NCI-H1694 (cell line): Measurements from ENCODE around the gene BPGM.
A peak's percentile ranks its signal among the peaks of the same experiment; 100 is the strongest.

ENCODE experiments used
- DNase-seq: peaks from one replicate; lab custom pipeline; 2025; lab: John Stamatoyannopoulos, UW

Gene BPGM

DNA sequence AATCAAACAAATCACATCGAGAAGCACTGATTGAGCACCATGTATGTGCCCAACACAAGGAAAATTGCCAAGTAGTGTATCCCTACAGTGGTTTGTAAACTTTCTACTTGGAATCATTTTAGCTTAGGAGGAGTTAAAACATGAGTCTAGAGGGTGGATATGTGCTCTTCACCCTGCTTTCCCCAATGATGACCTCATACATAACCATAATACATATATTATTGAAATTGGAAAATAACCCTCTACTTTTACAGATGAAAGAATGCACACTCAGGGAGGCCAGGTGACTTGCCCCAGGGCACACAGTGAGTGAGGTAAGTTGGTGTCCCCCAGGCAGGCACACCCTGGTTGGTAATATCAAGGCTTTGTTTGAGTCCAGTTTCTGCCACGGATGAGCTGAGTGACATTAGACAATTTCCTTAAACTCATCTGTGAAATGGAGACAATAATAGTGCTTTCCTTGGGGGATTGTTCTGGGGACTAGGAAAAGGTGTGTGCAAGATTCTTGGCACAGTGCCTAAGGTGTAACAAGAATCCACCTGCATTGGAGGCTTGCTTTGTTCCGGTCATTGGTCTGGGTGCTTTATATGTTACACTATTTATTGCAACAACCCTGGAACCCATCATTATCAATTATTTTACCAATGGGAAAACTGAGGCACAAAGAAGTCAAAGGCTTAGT is 50.7 kb downstream of the BPGM start:
- no peak for DNase-seq

DNA sequence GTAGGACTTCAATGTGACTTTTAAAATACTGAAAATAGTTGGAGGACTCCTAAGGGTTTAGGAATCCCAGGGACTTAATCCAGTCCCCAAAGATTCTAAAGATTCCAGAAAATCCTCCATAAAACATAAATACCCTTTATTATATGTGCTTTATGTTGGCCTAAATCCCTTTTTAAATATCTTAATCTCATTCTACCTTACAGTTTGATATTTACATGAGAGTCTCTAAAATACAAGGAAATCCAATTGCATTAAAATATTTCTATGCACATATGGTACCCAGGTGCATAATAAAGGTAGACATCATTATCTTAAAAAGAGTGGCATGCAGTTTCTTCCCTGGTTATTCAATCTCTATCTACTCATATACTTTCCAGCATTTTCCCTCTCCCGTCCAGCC is 51.8 kb downstream of the BPGM start:
- no peak for DNase-seq

DNA sequence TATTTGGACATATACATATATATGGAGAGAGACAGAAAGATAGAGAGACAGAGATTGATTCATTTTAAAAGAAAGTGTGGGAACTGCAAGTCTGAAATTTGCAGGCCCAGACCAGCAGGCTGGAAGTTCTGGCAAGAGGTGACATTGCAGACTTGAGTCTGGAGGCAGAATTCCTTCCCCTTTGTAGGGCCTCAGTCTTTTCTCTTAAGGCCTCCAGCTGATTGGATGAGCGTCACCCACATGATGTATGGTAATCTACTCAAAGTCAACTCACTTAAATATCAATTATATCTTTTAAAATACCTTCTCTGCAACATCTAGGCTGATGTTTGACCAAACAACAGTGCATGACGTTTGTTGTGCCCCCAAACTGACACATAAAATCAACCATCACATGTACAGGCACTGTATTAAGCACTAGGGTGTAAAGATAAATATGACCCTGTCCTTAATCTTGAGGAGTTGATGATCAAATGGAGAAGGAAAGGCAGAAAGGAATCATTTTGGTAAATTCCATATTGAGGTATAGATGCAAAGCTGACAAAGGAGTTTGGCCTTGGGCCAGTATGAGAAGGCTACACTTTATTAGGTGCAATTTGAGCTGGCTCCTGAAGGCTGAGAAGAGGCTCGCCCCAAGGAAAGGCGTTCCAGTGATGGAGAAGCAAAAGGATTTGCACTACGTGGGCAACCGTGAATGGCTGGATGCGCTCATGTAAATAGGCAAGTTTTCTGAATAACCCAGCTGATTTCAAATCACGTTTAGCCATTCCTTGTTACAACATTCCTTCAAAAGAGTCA is 52.6 kb downstream of the BPGM start:
- no peak for DNase-seq

DNA sequence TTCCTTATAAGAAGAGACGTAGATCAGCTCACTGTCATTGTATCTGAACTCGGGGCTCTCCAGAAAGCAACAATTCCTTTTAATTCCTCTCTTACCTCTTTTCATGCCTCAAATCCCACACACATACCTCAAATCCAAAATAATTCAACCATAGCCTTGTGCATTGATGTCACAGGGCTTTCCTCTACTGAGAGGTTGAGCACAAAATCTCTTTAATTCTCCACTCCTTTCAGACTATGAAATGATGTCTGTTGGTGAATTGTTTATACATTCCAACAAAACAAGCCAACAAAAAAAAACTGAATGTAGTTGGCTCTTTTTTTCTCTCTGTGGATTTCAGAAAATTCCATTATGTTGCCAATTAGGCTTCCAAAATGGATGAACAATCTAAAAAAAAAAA is 53.2 kb downstream of the BPGM start:
- DNase-seq, result no peak

DNA sequence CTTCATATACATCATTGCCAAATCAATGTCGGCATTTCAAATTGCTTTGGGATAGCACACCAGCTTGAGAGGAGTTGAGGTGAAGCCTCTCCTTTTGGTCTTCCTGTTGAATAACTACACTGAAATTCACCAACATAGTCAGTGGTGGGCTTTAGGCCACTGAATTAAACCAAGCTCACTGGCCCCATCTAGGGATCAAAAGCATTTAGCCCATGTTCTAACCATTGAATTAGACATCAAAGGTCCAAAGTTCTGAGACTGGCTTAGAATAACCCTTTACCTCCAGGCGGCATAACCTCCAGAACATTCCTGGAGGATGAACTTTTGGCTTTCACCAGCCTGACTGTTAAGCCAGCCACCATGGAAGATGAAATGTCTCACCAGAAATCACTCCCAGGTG is 54.6 kb downstream of the BPGM start:
- DNase-seq, result peak; percentile 5

DNA sequence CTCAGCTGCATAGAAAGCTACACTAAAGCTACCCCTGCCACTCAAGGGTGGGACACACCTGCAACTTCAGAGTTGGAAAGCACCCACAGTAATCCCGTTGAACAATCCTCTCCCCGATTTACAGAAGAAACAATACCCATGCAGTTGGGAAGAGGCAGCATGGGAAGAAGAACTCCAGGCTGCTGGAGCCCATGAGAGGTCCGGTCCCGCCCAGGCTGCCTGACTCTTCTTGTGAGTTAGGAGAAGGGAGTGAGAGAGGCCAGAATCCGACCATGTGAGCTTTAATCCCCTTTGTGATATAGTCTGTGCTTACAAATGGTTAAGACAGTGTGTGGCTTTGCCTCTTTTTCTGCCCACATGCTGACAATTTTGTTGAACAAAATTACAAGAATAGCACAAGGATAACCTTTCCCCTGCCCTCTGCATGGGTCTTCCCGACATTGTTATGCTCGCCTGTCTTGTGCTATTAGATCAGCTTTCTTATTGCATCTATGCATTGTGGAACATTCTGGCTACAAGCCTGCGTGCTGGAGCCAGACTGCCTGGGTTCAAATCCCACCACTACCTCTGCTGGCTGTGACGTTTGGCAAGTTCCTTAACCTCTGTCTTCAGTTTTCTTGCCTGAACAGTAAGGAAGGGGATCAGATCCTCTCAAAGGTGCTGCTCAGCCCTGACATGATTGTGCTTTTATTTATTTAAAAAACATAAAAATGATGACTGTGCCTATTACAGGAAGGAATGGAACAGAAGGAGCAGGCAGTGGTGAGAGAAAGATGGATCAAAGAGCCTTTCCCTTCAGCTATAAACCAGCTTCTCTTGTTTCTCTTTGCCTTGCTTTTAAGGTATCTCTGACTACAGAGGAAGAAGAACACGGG is 56.0 kb downstream of the BPGM start:
- no peak for DNase-seq

DNA sequence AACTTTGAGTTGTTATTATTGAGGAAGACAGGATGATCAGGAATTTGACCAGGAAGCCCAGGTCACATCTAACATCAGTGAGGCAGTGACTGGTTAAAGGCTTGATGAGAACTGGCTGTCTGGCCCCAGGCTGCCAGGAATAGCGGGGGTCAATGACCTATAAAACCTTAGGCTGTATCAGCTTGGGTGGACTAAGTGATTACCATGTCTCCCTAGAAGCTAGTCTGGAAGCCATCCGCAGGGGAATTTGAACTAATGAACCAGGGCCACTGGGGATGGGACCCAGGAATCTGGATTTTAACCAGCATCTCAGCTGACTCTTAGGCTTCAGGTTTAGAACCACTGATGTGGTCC is 56.6 kb downstream of the BPGM start:
- DNase-seq, result no peak

DNA sequence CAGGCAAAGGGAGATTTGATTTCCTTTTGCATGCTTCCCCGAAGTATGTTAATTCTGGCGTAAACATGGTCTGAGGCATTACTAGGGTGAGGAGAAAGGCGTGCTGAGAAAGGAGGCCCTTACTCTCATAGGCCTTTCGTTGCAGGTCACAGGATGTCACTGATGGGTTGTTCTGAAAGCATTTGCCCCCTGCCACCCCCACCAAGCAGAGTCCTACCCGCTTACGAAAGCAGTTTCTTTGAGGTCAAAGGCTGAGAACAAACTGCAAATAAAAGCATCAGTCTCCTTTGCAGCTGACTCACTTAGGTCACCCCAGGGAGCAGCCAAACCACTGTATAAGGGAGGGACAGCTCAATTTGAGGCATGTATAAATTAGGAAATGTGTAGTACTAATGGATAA is 57.1 kb downstream of the BPGM start:
- DNase-seq, result no peak

DNA sequence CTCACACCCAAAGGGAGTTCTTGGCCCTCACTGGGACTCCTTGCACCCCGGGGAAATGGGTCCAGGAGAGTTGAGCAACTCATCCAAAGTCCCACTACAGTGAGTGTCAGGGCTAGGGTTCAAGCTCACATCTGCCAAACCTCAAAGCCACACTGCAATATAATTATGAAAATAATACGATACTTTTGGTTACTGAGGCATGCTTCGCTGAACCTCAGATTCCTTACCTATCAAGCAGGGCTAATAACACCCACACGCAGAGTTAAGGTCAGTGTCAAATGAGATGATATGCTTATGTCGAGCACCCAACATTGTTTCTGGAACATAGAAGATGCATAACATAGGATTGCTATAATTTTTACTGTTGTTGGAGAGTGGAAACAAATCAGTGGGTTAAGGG is 58.2 kb downstream of the BPGM start:
- DNase-seq, result no peak

DNA sequence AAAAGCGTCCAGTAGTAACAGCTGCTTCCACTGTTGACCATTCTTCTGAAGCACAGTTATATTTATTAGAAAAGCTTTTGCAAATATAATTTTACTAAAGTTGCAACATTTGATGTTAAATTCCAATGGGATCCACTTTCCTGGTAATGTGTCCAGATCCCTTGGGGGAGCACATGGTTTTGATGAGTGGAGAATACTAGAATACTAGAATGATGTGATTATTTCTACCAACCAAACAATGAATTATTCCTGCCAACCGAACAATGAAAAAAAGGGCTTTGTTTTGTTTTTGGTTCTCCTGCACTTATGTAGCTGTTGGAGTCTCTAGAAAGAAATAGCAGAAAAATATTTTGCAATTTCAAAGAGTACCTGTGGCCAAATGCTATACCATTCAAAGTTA is 59.1 kb downstream of the BPGM start:
- no peak for DNase-seq

DNA sequence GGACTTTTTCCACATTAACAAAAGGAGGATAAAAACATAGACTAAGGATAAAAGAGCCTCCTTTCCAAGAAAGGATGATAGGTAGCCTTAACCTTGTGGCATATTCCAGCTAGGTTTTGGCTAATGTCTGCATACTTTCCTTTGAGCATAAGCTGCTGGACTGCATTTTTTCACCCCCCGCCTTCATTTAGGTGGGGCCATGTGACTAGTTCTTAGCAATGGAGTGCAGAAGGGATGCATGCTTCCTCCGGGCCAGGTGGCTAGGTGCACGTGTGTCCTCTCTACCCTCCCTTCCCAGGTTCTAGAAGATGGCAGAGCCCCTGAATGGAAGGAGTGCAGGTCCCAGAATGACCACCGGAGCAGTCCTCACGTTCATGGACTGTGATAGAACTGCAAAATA is 59.8 kb downstream of the BPGM start:
- DNase-seq, result no peak

DNA sequence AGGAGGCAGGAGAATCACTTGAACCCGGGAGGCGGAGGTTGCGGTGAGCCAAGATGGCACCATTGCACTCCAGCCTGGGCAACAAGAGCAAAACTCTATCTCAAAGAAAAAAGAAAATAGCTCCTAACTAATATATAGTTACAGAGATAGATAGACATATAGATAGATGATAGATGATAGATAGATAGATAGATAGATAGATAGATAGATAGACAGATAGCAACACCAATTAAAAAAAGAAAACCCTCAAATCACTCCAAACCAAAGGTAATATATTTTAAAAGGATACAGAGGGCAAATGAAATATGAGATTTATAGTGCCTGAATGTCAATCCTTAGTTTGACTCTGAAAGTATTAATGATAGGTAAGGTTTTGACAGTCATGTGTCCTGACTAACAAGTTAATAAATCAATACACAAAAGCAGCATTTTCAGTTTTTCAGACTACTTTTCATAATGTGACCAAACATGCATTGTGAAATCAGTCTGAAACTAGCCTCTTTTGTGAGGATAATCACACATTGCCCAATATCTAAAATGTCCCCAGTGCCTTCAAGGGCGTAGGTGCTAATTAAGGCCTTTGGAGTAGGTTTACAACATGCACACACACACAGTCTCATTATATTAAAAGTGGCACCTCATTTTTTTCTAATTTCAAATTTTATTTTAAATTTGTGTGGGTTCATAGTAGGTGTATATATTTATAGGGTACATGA is 61.2 kb downstream of the BPGM start:
- no peak for DNase-seq

DNA sequence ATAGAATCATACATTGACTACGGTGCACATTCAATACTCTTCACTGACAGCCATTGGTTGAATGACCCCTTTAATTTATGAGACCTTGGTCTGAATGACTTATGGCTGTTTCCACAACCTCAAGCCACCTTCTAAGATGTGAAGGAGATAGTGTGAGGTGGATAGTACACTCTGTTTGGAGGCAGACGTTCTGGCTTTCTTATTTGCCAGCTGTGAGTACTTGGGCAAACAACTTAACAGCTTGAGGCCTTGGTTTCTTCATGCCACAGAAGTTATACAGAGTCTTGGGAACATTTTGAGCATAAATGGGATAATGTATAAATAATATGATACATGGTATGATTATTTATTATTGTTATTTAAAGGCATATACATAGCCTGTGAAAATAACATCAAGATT is 62.0 kb downstream of the BPGM start:
- no peak for DNase-seq

DNA sequence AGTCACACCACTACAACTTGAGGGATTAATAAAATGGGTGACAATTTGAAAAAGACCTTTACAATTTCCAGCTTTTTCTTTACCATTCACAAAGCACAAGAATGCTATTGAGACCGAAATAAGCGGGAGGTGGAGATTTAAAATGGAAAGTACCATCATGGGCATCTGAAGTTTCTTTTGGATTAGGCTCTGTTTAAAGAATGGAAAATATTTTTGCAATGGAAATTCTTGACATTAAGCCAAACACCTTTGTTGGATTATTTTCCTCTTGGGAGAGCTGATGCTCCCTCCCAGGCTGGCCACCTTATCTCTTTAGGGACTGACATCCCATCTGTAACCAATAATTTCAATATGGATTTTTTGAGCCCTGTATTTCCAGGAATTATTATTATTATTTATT is 62.5 kb downstream of the BPGM start:
- no peak for DNase-seq

DNA sequence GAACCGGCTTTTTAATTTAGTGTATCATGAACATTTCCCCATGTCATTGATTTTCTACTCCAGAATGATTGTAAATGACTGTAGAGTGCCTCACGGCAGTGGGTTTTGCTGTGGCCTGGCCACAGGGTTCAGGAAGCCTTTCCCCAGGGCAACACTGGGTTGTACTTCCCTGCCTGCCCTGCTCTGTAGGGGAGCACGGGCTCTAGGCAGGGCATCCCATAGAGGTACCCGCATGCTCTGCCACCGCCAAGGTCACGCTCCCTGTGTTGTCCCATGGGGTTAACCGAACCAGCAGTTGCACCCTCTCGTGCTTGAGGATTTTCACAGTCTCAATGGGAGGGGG is 63.8 kb downstream of the BPGM start:
- no peak for DNase-seq

DNA sequence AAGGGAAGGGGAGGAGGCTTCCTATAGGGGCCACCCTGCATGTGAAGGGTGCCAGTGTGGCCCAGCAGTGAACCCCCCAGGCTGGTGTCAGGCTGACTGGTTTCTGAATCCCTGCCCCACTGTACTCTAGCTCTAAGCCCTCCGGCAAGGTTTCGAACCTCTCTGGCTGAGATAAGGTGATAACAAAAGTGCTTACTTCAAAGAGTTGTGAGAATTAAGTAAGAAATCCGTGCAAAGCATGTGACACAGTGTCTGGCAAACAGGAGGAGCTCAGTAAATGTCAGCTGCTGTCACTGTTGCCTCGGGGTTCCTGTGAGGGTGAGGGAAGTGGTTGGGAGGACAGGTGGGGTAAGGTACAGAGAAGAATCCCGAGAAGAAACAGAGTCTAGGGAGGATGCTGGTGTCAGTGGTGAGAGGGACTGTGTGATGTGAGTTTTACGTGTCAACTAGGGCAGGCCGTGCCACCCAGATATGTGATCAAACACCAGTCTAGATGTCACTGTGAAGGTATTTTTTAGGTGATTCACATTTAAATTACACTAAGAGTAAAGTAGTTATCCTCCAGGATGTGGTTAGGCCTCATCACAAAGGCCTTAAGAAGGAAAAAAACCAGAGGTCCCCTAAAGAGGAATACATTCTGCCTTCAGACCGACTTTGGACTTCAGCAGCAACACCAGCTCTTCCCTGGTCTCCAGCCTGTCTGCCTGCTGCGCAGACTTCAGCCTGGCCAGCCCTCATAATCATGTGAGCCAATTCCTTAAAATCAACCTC is 64.4 kb downstream of the BPGM start:
- DNase-seq, result no peak

DNA sequence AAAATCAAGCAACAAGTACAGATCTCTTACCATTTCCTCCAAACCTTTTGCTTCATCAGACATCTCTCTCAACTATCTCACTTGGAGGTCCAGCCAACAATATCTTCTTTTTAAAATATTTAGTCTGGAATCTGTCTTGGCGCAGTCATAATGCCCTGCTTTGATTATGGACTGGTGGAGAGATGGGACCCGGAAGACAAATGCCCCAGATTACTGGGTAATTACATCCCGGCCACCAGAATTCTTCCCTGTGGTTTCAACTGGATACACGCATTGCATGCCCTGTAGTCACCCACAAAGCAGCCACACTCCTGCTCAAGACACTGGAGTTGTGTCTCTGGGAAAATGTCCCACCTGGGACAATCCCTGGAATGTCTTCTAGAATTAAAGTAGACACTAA is 65.5 kb downstream of the BPGM start:
- DNase-seq, result no peak

DNA sequence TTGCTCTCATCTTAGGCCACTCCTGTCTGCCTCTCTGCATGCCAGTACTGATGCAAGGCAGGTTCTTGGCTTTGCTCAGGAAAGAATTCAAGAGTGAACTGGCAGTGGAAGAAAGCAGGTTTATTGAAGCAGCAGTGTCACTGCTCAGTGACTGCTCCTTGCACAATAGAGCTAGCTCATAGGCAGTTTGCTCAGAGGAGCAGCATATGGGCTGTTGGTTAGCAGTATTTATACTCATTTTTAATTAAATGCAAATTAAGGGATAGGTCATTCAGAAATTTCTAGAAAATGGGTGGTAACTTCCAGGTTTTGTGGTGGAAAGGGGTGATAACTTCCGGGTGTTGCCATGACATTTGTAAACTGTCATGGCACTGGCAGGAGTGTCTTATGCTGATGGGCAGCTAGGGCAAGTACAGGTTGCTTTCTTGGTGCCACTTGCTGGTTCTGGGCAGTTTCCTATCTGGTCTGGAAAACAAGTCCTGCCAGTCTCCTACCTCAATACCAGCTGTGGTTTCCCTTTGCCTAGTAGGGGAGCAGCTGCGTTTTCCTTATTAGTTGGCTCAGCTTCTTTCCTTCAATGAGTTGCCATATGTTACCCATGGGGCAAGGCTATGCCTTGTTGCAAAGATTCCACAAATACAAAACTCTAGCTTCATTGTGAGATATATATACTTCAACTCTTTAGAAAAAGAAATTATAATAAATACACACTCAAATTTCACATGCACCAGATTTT is 68.0 kb downstream of the BPGM start:
- DNase-seq, result peak; percentile 70

DNA sequence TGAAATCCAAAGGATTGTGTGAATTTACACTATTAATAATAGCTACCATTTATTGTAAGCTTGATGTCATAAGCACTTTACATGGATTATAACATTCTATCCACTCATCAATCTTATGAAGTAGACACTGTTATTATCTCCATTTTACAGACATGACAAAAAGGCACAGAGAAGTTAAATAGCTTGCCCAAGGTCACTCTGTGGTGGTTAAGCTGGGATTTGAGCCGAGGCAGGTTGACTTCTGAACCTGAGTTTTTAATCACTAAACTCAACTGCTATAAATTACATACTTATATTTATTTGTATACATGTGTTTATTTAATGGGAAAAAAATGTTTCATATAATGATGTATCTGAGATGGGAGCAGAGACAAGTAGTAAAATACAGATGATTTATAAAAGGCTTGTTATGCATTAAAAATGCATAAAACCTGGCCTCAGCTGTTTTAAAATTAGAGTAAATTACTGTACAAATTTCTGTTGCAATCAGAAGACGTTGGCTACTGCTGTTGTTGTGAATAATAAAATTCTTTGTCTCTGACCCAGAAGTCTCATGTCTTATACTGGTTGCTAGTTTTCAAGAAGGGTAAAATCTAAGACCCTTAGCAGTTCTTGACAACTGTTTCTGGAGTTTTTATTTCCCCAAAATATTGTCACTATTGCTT is 71.7 kb downstream of the BPGM start:
- DNase-seq, result no peak
